ENCODE measurements around the gene TRIOBP. TPM values are rescaled to one million over a fixed set of nuclear protein-coding genes. Genes with fewer than 3 reads are reported as not detected.

TRIOBP gene
- total RNA-seq, 2 donors from 2014 or later = 74.7 to 82.2 TPM

GRCh38 chr22:37665487-37665886 lies 31.4 kb upstream of the TRIOBP start:
- Histone ChIP-seq H3K4me3 (ENCODE audit: low read length) (no peak overlapping the region), H3K36me3 (ENCODE audit: control insufficient read depth, insufficient read depth, low read length) (peaks cover 18% of the 10 kb centered on the region), H3K27ac (ENCODE audit: low read depth, low read length) (no peak overlapping the region), H3K27me3 (ENCODE audit: control insufficient read depth, insufficient read depth, low read length, poor library complexity, severe bottlenecking) (no peaks in the 10 kb centered on the region), H3K9ac (ENCODE audit: extremely low read depth, low read length, poor library complexity, severe bottlenecking) (no peak overlapping the region), H3K4me1 (ENCODE audit: control insufficient read depth, insufficient read depth, low read length) (no peaks in the 10 kb centered on the region), H3K9me3 (ENCODE audit: control insufficient read depth, low read length) (no peaks in the 10 kb centered on the region)
- Mint-ChIP-seq H3K9me3 (no peaks in the 10 kb centered on the region), H3K27ac (no peak overlapping the region), H3K27me3 (ENCODE audit: insufficient read depth) (no peaks in the 10 kb centered on the region), H3K36me3 (ENCODE audit: low read depth) (peaks cover 23% of the 10 kb centered on the region), H3K4me1 (peaks cover 10% of the 10 kb centered on the region), H3K4me3 (no peak overlapping the region)
- no peak for DNase-seq
- WGBS, 2 experiments (ENCODE audit: insufficient coverage in 1 of 2, insufficient read length in 1 of 2) = 94 to 97% methylated on average over 17 to 24 of the region's 24 CpGs
- no peak for TF ChIP-seq CTCF (conservative IDR thresholded peaks at IDR 0.05)

GRCh38 chr22:37669586-37669985 lies 27.3 kb upstream of the TRIOBP start:
- no peak overlapping the region for H3K9ac ChIP-seq (ENCODE audit: extremely low read depth, low read length, poor library complexity, severe bottlenecking)
- Mint-ChIP-seq H3K36me3 (ENCODE audit: low read depth) (peaks cover 21% of the 10 kb centered on the region), H3K4me1 (no peaks in the 10 kb centered on the region), H3K4me3 (no peak overlapping the region), H3K27ac (no peak overlapping the region), H3K27me3 (ENCODE audit: insufficient read depth) (no peaks in the 10 kb centered on the region), H3K9me3 (no peaks in the 10 kb centered on the region)
- H3K4me1 ChIP-seq (ENCODE audit: control insufficient read depth, insufficient read depth, low read length) = no peaks in the 10 kb centered on the region
- H3K36me3 ChIP-seq (ENCODE audit: control insufficient read depth, insufficient read depth, low read length) = peaks cover 15% of the 10 kb centered on the region
- no peak overlapping the region for H3K27ac ChIP-seq (ENCODE audit: low read depth, low read length)
- no peak for TF ChIP-seq CTCF (conservative IDR thresholded peaks at IDR 0.05)
- no peak overlapping the region for H3K4me3 ChIP-seq (ENCODE audit: low read length)
- no peaks in the 10 kb centered on the region for H3K9me3 ChIP-seq (ENCODE audit: control insufficient read depth, low read length)
- DNase-seq = no peak
- 92 to 95% methylated on average over 5 to 6 of the region's 6 CpGs for WGBS, 2 experiments (ENCODE audit: insufficient coverage in 1 of 2, insufficient read length in 1 of 2)
- no peaks in the 10 kb centered on the region for H3K27me3 ChIP-seq (ENCODE audit: control insufficient read depth, insufficient read depth, low read length, poor library complexity, severe bottlenecking)

GRCh38 chr22:37672206-37672919 lies 24.5 kb upstream of the TRIOBP start:
- H3K27ac ChIP-seq (ENCODE audit: low read depth, low read length) = no peak overlapping the region
- no peaks in the 10 kb centered on the region for H3K27me3 Mint-ChIP-seq (ENCODE audit: insufficient read depth)

More at GRCh38 chr22:37672206-37672919, 24.5 kb upstream of the TRIOBP start:
- no peak for TF ChIP-seq CTCF (conservative IDR thresholded peaks at IDR 0.05)
- H3K4me1 ChIP-seq (ENCODE audit: control insufficient read depth, insufficient read depth, low read length) = peaks cover 4% of the 10 kb centered on the region
- no peaks in the 10 kb centered on the region for H3K36me3 ChIP-seq (ENCODE audit: control insufficient read depth, insufficient read depth, low read length)
- no peak overlapping the region for H3K9ac ChIP-seq (ENCODE audit: extremely low read depth, low read length, poor library complexity, severe bottlenecking)
- no peak overlapping the region for H3K27ac Mint-ChIP-seq
- peaks cover 3% of the 10 kb centered on the region for H3K4me1 Mint-ChIP-seq
- peaks cover 4% of the 10 kb centered on the region for H3K36me3 Mint-ChIP-seq (ENCODE audit: low read depth)
- H3K9me3 ChIP-seq (ENCODE audit: control insufficient read depth, low read length) = no peaks in the 10 kb centered on the region
- no peak overlapping the region for H3K4me3 ChIP-seq (ENCODE audit: low read length)
- 91% methylated on average over 9 to 15 of the region's 15 CpGs for WGBS, 2 experiments (ENCODE audit: insufficient coverage in 1 of 2, insufficient read length in 1 of 2)
- no peaks in the 10 kb centered on the region for H3K9me3 Mint-ChIP-seq
- H3K4me3 Mint-ChIP-seq = no peak overlapping the region
- no peak for DNase-seq
- H3K27me3 ChIP-seq (ENCODE audit: control insufficient read depth, insufficient read depth, low read length, poor library complexity, severe bottlenecking) = no peaks in the 10 kb centered on the region

Measured in endodermal cell (in vitro differentiated cells).